GM10266 (cell line): ENCODE data around the gene BRCA2.
A peak's percentile ranks its signal among the peaks of the same experiment; 100 is the strongest.

Source experiments
- DNase-seq: peaks from one replicate; pipeline ENCODE4 v3.0.0; 2012; ENCODE audit errors: extremely low spot score
- TF ChIP-seq, protein P1 (sequence below): IDR thresholded peaks from 2 replicates; pipeline ENCODE4 v1.5.1; 2012; ENCODE audit warnings: mild to moderate bottlenecking, low read depth; ENCODE audit not compliant: control insufficient read depth, insufficient read depth; ENCODE audit errors: missing control alignments

The BRCA2 gene

DNA sequence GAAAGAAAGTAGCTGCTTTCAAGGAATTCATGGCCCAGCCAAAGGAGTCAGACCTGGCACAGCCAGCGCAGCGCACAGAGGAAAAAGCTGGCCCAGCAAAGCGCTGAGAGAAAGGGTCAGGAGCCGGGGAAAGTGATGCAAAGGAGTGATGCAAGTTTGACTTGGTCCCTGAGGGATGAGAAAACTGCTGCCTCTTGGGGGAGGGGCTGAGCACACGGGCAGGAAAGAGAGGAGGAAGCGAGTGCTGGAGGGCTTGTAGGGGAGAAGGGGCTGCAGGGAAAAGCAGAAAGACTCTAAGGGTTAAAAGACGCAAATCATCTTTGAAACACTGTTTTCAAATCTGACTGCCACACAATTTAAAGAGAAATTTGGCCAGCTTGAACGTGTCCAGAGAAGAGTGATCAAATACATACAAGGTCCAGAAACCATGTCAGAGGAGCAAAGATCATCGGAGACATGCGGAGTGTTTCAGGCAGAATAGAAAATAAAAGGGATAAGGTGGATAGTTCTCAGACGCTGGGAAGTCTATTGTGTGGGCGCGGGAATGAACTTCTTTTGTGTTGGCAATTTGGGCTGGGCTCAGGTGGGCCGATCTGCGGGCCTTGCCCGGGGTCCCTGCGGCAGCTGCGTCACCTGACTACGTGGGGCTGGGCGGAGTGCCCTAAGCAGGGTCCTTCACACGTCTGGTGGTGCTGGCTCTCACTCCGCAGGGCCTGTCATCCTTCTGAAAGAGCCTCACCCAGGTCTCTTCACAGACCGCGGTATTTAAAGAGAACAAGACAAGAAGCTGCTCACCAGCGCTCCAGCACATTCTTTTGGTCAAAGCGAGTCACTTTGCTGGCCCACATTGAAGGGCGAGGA is 94.5 kb downstream of the BRCA2 start:
- TF ChIP-seq, protein P1, sequence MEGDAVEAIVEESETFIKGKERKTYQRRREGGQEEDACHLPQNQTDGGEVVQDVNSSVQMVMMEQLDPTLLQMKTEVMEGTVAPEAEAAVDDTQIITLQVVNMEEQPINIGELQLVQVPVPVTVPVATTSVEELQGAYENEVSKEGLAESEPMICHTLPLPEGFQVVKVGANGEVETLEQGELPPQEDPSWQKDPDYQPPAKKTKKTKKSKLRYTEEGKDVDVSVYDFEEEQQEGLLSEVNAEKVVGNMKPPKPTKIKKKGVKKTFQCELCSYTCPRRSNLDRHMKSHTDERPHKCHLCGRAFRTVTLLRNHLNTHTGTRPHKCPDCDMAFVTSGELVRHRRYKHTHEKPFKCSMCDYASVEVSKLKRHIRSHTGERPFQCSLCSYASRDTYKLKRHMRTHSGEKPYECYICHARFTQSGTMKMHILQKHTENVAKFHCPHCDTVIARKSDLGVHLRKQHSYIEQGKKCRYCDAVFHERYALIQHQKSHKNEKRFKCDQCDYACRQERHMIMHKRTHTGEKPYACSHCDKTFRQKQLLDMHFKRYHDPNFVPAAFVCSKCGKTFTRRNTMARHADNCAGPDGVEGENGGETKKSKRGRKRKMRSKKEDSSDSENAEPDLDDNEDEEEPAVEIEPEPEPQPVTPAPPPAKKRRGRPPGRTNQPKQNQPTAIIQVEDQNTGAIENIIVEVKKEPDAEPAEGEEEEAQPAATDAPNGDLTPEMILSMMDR, result no peak
- no peak for DNase-seq

DNA sequence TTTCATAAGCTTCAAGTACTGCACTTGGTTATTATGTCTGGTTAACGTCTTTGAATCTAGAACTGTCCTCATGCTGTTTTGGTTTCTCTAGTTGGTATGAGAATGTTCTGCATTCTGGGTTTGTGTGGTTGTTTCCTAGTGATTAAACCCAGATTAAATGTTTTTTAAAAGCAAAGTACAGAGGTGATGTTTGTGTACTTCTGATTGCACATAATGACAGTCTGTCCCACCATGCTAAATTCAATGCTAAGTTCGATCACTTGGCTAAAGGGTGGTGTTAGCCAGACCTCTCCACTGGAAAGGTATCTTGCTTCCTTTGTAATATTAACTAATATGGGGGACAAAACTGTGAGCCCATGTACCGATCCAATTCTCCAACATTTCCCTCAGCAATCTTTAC is 98.0 kb downstream of the BRCA2 start:
- TF ChIP-seq, protein P1, result no peak
- no peak for DNase-seq

DNA sequence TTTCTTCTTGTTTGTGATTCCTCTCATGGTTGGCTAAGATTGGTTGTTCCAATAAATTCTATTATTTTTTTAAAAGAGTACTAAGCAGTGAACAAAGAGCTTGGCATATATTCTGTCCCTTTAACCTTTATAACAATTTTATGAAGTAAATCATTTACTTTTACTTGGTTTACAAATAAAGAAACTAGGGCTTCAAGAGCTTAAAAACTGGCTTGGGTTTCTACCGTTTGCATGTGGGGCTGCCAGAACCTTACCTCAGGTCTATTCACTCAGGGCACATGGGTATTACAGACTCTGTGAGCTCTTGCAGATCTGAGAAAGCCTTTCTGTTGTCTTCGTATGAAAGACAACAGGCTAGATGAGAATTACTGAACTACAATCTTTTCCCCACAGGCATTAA is 99.3 kb downstream of the BRCA2 start:
- TF ChIP-seq, protein P1, result no peak
- no peak for DNase-seq

DNA sequence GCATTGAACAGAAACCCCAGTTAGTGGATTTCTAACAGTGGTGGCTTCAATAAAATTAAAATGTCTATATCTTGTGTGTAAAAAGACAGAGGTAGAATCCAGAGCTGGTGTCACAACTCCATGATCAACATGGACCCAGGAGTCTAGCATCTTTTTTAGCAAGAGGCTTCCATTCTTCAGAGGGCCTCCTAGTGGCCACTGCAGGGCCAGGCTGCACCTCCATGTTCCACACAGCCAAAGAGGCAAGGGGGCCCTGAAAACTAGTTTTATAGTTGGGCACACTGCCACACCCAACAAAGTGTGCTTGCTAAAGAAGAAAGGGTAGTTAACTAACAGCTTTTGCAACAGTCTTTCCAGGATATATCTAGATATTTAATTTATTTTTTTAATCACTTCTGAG is 99.7 kb downstream of the BRCA2 start:
- no peak for DNase-seq
- TF ChIP-seq, protein P1, result peak; percentile 55

DNA sequence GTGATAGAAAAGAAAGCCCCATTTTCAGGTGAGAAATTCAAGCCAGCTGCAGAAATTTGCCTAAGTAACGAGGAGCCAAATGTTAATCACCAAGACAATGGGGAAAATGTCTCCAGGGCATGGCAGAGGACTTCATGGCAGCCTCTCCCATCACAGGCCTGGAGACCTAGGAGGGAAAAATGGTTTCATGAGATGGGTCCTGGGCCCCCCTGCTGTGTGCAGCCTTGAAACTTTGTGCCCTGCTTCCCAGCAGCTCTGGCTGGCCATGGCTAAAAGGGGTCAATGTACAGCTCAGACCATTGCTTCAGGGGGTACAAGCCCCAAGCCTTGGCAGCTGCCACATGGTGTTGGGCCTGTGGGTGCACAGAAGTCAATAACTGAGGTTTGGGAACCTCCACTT is 102.7 kb downstream of the BRCA2 start:
- TF ChIP-seq, protein P1, result no peak

DNA sequence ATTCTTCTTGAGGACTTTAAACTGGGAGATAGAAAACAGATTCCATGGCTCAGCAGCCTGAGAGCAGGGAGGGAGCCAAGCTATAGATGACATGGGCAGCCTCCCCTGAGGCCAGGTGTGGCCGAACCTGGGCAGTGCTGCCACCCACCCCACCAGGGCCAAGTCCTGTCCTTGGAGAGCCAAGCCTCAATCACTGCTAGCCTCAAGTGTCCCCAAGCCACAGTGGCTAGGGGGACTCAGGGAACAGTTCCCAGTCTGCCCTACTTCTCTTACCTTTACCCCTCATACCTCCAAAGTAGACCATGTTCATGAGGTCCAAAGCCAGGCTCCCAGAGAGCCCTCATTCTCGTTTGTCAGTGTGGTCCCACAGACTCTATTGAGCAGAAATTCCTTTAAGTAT is 104.6 kb downstream of the BRCA2 start:
- TF ChIP-seq, protein P1, result no peak
- DNase-seq, result no peak

More for the DNA sequence above, 102.7 kb downstream of the BRCA2 start:
- DNase-seq, result no peak

DNA sequence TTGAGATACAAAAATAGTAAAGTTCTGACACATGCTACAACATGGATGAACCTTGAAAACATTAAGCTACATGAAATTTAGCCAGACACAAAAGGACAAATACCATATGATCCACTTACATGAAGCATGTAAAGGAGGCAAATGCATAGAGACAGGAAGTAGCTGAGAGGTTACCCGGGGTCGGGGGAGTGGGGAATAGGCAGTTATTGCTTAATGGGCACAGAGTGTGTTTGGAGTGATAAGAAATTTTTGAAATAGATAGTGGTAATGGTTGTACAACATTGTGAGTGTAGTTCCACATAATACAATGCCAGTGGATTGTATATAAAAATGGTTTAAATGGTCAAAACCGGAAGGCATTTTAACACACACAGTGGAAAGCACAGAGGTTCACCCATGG is 108.3 kb downstream of the BRCA2 start:
- DNase-seq, result no peak
- TF ChIP-seq, protein P1, result no peak
